ENCODE measurements around the gene TXNL4A. TPM values are rescaled to one million over a fixed set of nuclear protein-coding genes. Genes with fewer than 3 reads are reported as not detected.

Gene TXNL4A
- total RNA-seq, 2 donors from 2014 or later: 117 to 138 TPM

- Mint-ChIP-seq H3K27me3 (ENCODE audit: insufficient read depth) (peaks cover 1% of the 10 kb centered on the region), H3K4me3 (no peak overlapping the region), H3K9me3 (no peaks in the 10 kb centered on the region), H3K4me1 (peaks cover 9% of the 10 kb centered on the region), H3K27ac (no peak overlapping the region), H3K36me3 (ENCODE audit: low read depth) (peaks cover 67% of the 10 kb centered on the region)
- H3K36me3 ChIP-seq (ENCODE audit: control insufficient read depth, insufficient read depth, low read length): peaks cover 76% of the 10 kb centered on the region
- no peak for DNase-seq
- H3K27me3 ChIP-seq (ENCODE audit: control insufficient read depth, insufficient read depth, low read length, poor library complexity, severe bottlenecking): no peaks in the 10 kb centered on the region
- no peaks in the 10 kb centered on the region for H3K4me1 ChIP-seq (ENCODE audit: control insufficient read depth, insufficient read depth, low read length)
- WGBS, 2 experiments (ENCODE audit: insufficient coverage in 1 of 2, insufficient read length in 1 of 2): 95 to 97% methylated on average over 7 to 9 of the region's 9 CpGs
- H3K9me3 ChIP-seq (ENCODE audit: control insufficient read depth, low read length): no peaks in the 10 kb centered on the region
- no peak overlapping the region for H3K9ac ChIP-seq (ENCODE audit: extremely low read depth, low read length, poor library complexity, severe bottlenecking)
- no peak overlapping the region for H3K4me3 ChIP-seq (ENCODE audit: low read length)
- no peak overlapping the region for H3K27ac ChIP-seq (ENCODE audit: low read depth, low read length)
- TF ChIP-seq CTCF (conservative IDR thresholded peaks at IDR 0.05): no peak
Measured at GRCh38 chr18:79971986-79972385, 16.4 kb downstream of the TXNL4A start.

DNA sequence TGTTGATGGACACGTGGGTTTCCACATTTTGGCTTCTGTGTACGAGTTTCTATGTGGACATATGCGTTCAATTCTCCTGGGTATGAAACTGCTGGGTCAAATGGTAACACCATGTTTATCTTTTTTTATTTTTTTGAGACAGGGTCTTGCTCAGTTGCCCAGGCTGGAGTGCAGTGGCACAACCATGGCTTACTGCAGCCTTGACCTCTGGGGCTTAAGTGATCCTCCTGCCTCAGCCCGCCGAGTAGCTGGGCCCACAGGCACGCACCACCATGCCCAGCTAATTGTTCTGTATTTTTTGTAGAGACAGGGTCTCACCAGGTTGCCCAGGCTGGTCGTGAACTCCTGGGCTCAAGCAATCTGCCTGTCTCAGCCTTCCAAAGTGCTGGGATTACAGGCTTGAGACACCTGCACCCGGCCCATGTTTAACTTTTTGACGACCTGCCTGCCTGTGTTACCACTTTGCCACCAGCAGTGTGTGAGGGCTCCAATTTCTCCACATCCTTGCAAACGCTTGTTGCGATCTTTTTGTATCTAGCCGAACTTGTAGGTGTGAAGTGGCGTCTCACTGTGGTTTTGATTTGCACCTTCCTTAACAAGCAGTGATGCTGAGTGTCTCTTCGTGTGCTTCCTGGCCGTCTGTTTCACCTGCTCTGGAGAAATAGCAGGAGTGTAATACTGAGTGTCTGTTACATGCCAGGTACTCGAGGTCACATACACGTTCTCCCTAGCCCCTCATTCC is 17.0 kb downstream of the TXNL4A start:
- Mint-ChIP-seq H3K4me1 (peaks cover 9% of the 10 kb centered on the region), H3K27ac (no peak overlapping the region), H3K27me3 (ENCODE audit: insufficient read depth) (peaks cover 2% of the 10 kb centered on the region), H3K4me3 (no peak overlapping the region), H3K9me3 (no peaks in the 10 kb centered on the region), H3K36me3 (ENCODE audit: low read depth) (peaks cover 64% of the 10 kb centered on the region)
- H3K9me3 ChIP-seq (ENCODE audit: control insufficient read depth, low read length): no peaks in the 10 kb centered on the region
- no peak for TF ChIP-seq CTCF (conservative IDR thresholded peaks at IDR 0.05)
- H3K4me1 ChIP-seq (ENCODE audit: control insufficient read depth, insufficient read depth, low read length): no peaks in the 10 kb centered on the region
- DNase-seq: no peak
- no peak overlapping the region for H3K9ac ChIP-seq (ENCODE audit: extremely low read depth, low read length, poor library complexity, severe bottlenecking)
- no peak overlapping the region for H3K4me3 ChIP-seq (ENCODE audit: low read length)
- no peaks in the 10 kb centered on the region for H3K27me3 ChIP-seq (ENCODE audit: control insufficient read depth, insufficient read depth, low read length, poor library complexity, severe bottlenecking)
- no peak overlapping the region for H3K27ac ChIP-seq (ENCODE audit: low read depth, low read length)
- WGBS, 2 experiments (ENCODE audit: insufficient coverage in 1 of 2, insufficient read length in 1 of 2): 90 to 94% methylated on average over 15 to 17 of the region's 17 CpGs
- H3K36me3 ChIP-seq (ENCODE audit: control insufficient read depth, insufficient read depth, low read length): peaks cover 70% of the 10 kb centered on the region

GRCh38 chr18:79970419-79971133 is 17.8 kb downstream of the TXNL4A start:
- WGBS, 2 experiments (ENCODE audit: insufficient coverage in 1 of 2, insufficient read length in 1 of 2): 95 to 96% methylated on average over 7 to 12 of the region's 12 CpGs
- TF ChIP-seq CTCF (conservative IDR thresholded peaks at IDR 0.05): no peak
- no peak overlapping the region for H3K4me3 ChIP-seq (ENCODE audit: low read length)
- DNase-seq: no peak
- no peak overlapping the region for H3K27ac Mint-ChIP-seq
- no peak overlapping the region for H3K4me3 Mint-ChIP-seq
- peaks cover 58% of the 10 kb centered on the region for H3K36me3 Mint-ChIP-seq (ENCODE audit: low read depth)
- peaks cover 63% of the 10 kb centered on the region for H3K36me3 ChIP-seq (ENCODE audit: control insufficient read depth, insufficient read depth, low read length)
- H3K9me3 Mint-ChIP-seq: peaks cover under 1% of the 10 kb centered on the region
- no peaks in the 10 kb centered on the region for H3K27me3 ChIP-seq (ENCODE audit: control insufficient read depth, insufficient read depth, low read length, poor library complexity, severe bottlenecking)
- peaks cover 9% of the 10 kb centered on the region for H3K4me1 Mint-ChIP-seq
- no peaks in the 10 kb centered on the region for H3K4me1 ChIP-seq (ENCODE audit: control insufficient read depth, insufficient read depth, low read length)
- H3K9ac ChIP-seq (ENCODE audit: extremely low read depth, low read length, poor library complexity, severe bottlenecking): no peak overlapping the region
- H3K27me3 Mint-ChIP-seq (ENCODE audit: insufficient read depth): peaks cover 3% of the 10 kb centered on the region
- H3K27ac ChIP-seq (ENCODE audit: low read depth, low read length): no peak overlapping the region
- H3K9me3 ChIP-seq (ENCODE audit: control insufficient read depth, low read length): no peaks in the 10 kb centered on the region
